ENCODE data around the gene HJV.
A peak's percentile ranks its signal among the peaks of the same experiment; 100 is the strongest.
"Not testable (repeated sequence)": the region's sequence is repeated elsewhere in the genome, so short reads cannot be mapped to it uniquely, and the experiment has no call there.

Gene HJV, protein sequence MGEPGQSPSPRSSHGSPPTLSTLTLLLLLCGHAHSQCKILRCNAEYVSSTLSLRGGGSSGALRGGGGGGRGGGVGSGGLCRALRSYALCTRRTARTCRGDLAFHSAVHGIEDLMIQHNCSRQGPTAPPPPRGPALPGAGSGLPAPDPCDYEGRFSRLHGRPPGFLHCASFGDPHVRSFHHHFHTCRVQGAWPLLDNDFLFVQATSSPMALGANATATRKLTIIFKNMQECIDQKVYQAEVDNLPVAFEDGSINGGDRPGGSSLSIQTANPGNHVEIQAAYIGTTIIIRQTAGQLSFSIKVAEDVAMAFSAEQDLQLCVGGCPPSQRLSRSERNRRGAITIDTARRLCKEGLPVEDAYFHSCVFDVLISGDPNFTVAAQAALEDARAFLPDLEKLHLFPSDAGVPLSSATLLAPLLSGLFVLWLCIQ

DNA sequence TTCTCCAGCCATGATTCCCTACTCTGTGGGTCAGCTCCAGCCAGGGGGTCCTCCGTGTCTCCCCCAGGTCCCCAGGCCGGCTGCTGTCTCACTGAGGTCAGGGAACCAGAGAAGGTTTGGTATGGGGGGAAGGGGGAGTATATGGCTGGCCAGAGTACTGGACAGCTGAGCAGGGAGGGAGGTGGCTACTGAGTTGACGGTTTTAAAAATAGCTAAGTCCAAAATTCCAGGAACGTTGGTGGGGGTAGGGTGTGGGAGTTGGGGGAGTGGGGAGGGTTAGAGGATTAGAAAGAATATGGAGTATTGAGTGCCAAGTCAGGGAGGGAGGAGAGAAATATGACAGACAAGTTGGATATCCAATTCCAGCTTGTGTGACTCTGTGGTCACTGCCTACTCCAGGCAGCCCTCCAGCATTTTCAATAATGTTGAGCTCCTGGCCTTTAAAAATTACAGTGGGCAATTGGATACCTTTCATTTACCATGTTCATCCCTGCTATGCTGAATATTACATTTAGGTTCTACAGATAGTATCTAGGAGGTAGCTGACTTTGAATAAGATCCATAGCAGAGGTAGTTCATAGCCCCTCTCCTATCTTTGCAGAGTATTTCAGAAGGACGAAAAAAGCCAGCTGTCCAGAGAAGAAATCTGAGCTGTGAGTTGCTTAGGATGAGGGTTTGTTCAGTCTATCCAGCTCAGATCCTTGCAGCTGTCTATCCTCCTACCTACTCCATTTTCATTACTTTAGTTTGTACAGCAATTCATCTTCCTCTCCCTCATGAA lies at the start of gene HJV:
TSS of gene HJV (minus strand) at position 114 of the 781 bp plus-strand sequence. CDS start 1,504 bp downstream, outside the sequence.
- no peak for DNase-seq

DNA sequence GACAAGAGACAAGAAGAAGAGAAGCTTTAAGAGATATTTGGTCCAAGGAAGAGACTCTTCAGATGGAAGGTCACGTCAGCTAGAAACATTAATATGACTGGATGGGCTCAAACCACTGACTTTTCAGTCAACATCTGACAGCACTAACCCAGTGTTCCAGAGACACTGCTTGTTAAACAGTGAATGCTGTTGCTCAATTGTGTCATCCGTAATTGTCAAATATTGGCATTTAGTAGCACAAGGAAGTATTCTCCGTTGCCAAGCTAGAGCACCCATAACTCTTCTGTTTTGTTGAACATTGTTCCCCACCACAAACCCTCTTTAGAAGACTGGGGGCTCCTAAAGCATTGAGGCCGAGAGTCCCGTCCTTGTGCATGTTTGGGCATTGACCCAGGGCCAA lies 37.6 kb upstream of the HJV start:
- not testable (repeated sequence) for DNase-seq

DNA sequence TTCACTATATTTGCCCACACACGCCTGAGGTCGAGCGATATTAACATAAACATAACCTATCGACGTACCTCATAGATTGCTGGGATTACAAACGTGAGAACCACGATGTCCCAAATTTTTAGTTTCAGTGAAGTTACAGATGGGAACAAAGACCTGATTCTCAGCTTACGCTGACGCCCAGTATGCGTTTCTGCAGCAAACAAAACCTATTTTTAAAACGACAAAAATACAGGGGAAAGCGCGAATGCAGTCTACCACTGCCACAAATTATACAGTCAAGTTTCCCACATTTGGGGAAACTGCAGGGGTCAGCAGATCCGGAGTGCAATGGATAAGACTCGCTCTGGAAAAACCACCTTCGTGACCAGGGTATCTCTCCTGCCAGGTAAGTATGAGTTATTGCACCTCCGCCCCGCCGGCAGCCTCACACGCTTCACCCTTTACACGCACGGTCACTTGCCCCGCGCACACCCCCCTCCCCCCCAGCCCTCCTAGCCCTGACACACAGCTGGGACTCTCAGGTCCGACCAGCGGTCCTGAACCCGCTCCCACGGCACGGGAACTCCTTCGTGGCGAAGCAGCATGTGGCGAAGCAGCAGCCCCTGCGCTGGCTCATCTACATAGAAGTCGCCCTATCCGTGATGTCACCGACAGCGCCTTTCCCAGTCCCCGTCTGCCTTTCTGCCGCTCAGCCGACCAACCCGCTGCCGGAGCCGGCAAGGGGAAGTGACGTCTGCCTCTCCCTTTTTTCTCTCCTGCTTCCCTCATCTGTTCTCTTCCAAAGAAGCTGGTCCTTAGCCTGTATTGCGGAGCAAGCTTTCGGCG lies 30.5 kb upstream of the HJV start:
- DNase-seq = peak; percentile 28

DNA sequence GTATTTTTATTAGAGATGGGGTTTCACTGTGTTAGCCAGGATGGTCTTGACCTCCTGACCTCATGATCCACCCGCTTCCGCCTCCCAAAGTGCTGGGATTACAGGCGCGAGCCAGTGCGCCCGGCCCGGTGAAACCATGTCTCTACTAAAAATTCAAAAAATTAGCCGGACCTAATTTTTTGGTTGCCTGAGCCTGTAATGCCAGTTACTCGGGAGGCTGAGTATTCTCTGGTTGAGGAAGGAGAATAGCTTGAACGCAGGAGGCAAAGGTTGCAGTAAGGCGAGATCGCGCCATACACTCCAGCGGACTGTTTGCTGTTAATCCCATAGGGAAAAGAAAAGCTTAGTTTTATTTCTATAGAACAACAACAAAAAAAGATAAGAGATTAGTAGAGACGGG lies 29.9 kb upstream of the HJV start:
- no peak for DNase-seq

DNA sequence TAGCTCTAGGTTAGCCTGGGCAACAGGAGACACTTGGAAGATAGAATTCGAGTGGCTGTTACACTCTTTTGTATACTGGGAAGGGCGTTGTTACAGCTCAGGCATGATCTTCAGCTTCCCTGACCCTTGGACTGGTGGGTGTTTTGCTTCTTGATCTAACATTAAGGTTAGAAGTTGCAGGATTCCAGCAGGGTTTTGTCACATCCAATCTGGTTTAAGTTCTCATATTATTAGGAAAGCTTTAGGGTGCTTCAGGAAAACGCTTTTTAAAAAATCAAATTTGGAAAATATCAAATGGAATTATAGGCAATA lies 29.1 kb upstream of the HJV start:
- not testable (repeated sequence) for DNase-seq

DNA sequence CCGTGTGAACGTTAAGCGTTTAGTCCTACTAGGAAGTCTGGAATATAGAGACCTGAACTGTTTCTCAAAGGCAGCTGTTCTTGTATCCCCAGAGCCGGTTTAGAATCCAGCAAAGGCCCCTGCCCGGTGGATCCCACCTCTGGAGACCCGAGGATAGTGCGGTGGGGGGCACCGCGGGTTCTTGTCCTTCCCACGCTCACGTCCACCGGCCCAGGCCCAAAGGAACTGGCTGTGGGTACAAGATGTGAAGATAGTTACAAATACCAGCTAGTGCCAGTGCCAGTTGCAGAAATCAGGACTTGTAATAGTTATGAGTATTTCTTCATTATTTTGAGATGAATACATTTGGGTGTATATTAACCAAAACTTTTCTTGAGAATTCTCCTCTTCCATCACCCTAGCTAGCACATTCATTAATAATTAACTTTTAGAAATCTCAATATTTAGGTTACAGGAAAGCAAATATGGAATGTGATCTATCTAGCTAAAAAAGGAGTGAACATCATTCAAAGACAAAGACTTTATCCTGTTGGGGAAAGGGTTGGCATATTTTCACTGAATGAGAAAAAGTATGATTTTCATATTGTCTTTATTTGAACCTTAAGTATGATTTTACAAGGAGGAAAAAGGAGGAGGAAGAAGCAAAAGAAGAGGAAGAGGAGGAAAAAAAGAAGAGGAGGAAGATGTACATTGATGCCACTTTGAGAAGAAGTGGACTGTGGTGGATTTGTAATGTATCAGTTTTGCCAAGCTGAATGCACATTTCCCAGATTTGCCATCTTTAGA lies 28.5 kb upstream of the HJV start:
- not testable (repeated sequence) for DNase-seq

DNA sequence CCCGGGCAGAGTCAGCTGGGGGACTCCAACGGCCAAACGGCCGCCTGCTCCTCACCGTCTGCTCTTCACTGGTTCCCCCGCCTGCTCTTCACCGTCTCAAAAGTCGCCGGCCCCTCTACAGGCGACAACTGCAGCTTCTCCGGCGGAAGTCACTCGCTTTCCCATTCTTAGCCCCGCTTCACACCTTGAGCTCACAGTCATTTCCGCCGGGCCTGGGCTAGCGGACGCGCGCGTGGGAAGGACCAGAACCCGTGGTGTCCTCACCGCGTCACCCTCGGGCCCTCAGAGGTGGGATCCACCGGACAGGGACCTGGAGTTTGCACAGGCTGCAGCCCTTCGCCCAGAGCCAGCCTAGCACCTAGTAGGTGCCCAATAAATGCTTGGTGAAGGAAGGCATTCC lies 27.9 kb upstream of the HJV start:
- DNase-seq = no peak

DNA sequence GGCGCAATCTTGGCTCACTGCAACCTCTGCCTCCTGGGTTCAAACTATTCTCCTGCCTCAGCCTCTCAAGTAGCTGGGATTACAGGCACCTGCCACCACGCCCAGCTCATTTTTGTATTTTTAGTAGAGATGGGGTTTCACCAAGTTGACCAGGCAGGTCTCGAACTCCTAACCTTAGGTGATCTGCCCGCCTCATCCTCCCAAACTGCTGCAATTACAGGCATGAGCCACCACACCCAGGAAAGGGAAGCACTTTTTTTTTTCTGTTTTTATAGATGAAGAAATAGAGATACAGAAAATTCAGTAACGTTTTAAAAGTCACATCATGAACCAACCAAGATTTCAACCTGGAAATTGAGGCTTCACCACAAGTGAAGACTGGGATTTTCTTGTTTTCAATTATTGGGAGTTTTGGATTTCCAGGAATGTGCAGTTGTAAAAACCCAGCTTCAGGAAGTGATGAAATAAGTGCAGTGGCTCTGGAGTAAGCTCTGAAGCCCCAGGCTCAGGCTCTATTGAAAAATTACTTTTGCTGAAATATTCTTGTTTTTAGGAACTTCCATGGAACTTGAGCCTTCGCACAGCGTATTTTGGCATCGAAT lies 27.1 kb upstream of the HJV start:
- not testable (repeated sequence) for DNase-seq

DNA sequence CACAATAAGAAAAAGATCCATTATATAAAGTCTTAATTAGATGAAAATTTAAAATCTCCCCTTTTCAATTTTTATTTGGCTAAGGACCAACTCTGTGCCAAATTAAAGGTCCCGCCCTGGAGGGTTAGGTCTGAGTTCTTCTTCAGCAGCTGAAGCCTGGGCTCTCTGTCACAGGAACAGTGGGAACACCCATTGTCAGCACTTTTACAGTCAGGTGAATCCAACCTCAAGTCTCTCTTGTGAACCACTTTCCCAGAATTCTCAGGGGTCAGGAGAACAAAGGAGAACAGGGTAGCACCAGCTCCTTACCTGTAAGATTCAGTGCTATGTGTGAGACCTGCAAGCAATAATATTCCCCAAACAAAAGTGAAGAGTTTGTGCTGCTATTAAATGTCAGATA lies 25.1 kb upstream of the HJV start:
- DNase-seq = no peak

DNA sequence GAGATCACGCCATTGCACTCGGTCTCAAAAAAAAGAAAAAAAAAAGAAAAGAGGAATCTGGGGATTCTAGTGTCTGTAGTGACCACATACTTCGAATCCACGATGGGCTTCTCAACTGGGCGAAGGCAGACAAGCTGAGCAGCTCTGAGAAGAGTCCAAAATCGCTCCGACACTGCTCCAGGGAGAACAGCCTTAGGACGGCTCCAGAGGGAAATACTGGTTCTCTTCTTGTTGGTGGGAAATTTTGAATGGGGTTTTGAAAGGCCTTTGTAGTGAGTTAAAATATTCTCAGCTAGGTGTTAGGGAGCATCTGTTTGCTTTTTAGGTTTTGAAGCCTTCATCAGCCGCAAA lies 18.3 kb upstream of the HJV start:
- no peak for DNase-seq

DNA sequence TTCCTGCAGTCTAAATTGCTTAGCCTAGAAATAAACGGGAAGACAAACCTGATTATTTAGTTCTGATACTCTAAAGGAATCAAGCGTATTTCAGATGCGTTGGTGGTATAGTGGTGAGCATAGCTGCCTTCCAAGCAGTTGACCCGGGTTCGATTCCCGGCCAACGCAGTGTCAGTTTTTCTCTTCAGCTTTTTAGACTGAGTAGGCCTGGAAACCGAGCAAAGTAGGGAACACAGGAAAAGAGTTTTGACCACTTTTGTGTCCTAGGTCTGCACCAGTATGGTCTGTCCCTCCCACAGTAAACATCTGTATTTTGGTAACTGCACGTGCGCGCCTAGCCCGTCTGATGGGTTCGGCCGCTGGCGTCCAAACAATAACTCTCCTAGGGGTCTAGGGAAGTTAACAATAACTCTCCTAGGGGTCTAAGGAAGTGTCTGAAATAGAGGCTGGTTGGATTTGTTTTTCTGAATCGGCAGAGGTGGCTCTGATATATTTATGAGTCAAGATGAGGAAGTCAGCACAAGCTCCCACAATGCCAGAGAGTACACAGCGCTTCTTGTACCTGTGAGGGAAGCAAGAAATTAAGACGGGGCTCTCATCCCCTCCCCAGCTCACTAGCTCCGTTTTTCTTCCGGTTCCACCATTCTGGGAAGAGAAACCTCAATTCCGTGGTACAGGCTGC lies 15.6 kb upstream of the HJV start:
- peak; percentile 29 for DNase-seq

DNA sequence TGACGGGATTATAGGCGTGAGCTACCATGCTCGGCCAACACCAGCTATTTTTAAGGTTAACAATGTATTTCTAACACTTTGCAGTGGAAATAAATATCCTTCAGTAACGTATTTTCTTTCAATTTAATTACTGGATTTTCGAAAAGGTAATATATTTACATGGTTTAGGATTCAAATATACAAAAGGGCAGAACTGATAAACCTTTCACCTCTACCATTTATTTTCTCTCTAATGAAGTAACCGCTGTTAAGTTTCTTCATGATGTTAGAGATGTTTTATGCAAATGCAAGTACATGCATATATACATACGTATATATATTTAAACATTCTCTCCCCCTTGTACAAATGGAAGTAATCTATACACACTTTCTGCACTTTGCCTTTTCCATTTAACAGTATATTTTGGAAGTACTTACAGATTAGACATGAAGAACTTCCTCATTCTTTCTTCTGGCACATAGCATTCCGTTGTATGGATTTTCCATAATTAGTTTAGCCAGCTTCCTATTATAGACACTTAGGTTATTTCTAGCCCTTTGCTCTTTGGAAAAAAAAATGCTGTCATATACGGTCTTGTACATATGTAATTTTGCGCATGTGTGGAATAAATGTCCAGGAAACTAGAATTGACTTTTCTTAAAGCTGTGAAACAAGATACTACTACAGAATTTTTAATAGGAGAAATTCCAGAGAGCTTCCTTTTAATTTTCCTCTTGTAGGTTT lies 14.9 kb upstream of the HJV start:
- no peak for DNase-seq

DNA sequence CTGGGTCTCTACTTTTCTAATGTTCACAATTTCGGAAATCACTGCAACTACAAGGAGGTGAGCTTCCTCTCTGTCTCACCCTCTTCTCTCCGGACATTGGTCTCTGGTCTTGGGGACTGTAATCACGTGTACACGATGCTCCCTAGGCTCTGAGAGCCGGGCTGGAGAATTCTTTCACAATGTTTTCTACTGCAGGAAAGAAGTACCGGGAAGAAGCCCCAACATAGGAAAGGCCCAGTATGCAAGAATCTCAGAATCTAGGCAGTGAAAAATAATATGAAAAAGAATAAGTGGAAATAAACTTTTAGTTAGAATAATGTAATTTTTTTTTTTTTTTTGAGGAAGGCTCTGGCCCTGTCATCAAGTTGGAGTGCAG lies 13.5 kb upstream of the HJV start:
- no peak for DNase-seq

DNA sequence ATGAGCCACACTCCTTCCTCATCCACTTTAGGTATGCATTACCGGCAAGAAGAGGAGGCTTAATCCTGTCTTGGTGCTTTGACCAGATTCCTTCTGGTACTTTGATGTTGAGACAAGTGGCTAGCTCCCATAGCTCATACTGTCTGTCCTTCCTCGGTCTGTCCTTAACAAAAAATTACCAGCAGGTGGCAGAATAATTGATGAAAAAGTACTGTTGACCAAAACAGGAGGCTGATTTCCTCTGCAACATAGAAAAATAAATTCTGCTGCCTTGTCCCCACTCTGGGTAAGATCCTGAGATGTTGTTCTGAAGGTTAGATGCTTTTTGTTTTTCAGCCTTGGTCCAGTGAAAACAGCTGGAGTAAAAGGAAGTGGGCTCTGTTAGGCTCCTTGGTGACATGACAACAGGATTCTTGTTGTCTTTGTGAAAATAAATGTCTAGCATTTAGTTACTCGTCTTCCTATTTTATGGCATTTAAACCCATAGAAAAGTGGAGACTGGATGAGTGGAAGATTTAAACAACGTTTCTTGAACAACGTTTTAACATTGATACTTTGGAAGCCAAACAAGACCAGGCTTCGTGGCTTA lies 11.2 kb upstream of the HJV start:
- peak; percentile 2 for DNase-seq

DNA sequence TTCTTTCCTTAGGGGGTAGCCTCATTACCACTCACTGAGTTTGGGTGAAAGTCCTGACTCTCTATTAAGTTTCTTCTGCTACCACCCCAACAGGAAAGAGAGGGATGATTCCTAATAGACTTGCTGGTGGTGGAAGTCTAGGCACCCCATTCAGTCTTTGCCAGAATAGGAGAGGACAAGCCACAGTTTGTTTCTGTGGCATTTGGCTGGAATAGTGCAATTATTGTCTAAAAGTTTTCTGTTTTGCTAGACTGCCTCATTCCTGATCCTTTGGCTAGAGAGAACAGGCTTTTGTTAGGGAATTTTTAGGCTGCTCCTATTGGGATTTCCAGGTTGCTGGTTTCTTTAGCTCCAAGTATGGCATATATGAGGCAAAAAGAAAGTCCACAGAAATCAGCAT lies 9.9 kb upstream of the HJV start:
- no peak for DNase-seq

DNA sequence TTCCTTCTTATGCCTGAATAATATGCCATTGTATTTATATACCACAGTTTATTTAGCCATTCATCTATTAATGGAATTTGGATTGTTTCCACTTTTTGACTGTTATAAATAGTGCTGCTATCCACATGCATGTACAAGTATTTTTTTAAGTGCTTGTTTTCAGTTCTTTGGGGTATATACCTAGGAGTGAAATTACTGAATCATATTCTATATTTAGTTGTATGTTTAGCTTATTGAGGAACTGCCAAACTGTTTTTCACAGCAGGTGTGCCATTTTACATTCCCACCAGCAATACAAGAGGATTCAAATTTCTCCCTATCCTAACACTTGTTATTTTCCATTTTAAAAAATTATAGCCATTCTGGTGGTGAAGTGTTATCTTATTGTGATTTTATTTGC lies 7.6 kb upstream of the HJV start:
- no peak for DNase-seq

DNA sequence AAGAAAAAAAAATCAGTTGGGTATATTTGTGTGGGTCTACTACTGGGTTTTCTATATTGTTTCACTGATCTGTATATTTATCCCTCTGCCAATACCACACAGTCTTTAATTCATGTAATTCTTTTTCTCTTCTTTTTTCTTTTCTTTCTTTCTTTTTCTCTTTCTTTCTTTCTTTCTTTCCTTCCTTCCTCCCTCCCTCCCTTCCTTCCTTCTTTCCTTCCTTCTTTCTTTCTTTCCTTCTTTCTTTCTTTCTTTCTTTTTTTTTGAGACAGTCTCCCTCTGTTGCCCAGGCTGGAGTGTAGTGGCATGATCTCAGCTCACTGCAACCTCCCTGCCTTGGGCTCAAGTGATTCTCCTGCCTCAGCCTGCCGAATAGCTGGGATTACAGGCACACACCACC lies 5.1 kb upstream of the HJV start:
- DNase-seq = not testable (repeated sequence)

DNA sequence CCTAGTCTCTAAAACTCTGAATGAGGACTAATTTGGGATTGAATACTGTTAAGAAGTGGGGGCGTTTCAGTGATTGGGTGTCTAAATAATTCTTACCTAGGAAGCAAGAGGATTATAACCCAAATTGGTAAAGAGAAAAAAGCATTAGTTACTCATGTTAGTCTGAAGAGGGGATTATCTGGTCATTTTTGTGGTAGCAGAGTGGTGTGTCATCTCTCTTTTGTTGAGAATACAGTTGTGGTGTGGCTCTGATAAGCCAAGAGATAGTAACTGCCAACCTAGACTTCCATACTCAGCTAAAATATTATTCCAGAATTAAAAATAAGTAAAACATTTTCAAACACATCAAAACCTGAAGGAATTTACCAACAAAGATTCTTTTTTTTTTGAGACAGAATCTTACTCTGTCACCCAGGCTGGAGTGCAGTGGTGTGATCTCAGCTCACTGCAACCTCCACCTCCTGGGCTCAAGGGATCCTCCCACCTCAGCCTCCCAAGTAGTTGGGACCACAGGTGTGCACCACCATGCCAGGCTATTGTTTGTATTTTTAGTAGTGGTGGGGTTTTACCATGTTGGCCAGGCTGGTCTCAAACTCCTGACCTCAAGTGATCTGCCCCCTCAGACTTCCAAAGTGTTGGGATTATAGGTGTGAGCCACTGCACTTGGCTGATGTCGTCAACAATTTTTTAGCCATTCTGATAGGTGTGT lies 4.4 kb upstream of the HJV start:
- not testable (repeated sequence) for DNase-seq

DNA sequence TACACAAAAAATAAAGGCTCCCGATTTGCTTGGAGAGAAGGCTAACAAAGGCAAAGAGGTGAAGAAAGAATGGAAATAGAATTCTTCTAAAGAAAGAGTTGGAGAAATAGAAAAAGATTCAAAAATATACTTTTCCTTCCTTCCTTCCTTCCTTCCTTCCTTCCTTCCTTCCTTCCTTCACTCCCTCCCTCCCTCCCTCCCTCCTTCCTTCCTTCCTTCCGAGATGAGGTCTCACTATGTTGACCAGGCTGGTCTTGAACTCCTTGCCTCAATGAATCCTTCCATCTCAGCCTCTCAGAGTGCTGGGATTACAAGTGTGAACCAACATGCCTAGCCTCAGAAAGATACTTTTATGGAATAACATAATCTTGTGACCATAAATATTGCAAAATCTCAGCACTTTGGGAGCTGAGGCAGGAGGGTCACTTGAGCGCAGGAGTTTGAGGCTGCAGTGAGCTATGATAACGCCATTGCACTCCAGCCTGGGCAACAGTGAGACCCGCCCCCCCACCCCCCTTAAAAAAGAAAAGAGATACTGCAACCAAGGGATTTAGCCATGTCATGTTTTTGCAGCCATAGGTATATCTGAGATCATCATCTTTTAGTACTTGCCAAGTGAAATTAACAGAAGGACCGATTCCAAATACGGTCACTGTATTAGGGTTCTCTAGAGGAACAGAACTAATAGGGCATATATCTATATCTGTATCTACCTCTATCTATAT lies 1.0 kb upstream of the HJV start:
- no peak for DNase-seq

All from NCI-H1436 treated with DMSO at 0.1 percent for 48 hours (cell line).